KMS-11 (cell line): ENCODE results near the gene RETREG1.

Source experiments
- H2AFZ ChIP-seq: fragments of 200-600 bp; sonication (generic); 2 replicates; pipeline ENCODE4 v1.6.1; 2016; ENCODE audit warnings: antibody characterized with exemption, mixed run types, low read depth
- H3K27ac ChIP-seq: fragments of 200-600 bp; sonication (generic); 2 replicates; pipeline ENCODE4 v1.6.1; 2016; ENCODE audit warnings: mild to moderate bottlenecking, mixed run types
- H3K27me3 ChIP-seq: fragments of 200-600 bp; sonication (generic); 2 replicates; pipeline ENCODE4 v1.6.1; 2017; ENCODE audit warnings: mild to moderate bottlenecking, low read depth, mixed run types, moderate library complexity; ENCODE audit not compliant: insufficient read depth
- H3K36me3 ChIP-seq: fragments of 200-600 bp; sonication (generic); 2 replicates; pipeline ENCODE4 v1.6.1; 2017; ENCODE audit warnings: mild to moderate bottlenecking, mixed run types; ENCODE audit not compliant: insufficient read depth
- H3K4me1 ChIP-seq: fragments of 200-600 bp; sonication (generic); 2 replicates; pipeline ENCODE4 v1.6.1; 2016; ENCODE audit warnings: mild to moderate bottlenecking, low read depth, mixed run types; ENCODE audit not compliant: poor library complexity, severe bottlenecking
- H3K4me2 ChIP-seq: fragments of 200-600 bp; sonication (generic); 2 replicates; pipeline ENCODE4 v1.7.0; 2016; ENCODE audit warnings: mild to moderate bottlenecking, mixed run types
- H3K4me3 ChIP-seq: fragments of 200-600 bp; sonication (generic); IDR thresholded peaks from 2 replicates; pipeline ENCODE4 v1.6.1; 2017; ENCODE audit warnings: low read depth, low read length, mixed read lengths; ENCODE audit not compliant: insufficient read depth
- H3K79me2 ChIP-seq: fragments of 200-600 bp; sonication (generic); 2 replicates; pipeline ENCODE4 v1.6.1; 2016; ENCODE audit warnings: low read depth, mixed run types; ENCODE audit not compliant: insufficient read depth
- H3K9ac ChIP-seq: fragments of 200-600 bp; sonication (generic); 2 replicates; pipeline ENCODE4 v1.6.1; 2016; ENCODE audit warnings: mild to moderate bottlenecking, mixed run types
- H4K20me1 ChIP-seq: fragments of 200-600 bp; sonication (generic); 2 replicates; pipeline ENCODE4 v1.6.1; 2016; ENCODE audit warnings: mild to moderate bottlenecking, mixed run types; ENCODE audit not compliant: insufficient read depth
- TF ChIP-seq, protein P1 (sequence below): fragments of 200-600 bp; sonication (generic); conservative IDR thresholded peaks from 2 replicates; pipeline ENCODE4 v1.6.1; 2017; ENCODE audit warnings: low read depth, mild to moderate bottlenecking, antibody characterized with exemption, low read length, moderate library complexity, mixed read lengths

Gene RETREG1

GRCh38 chr5:16464231-16464630 is 152.6 kb downstream of the RETREG1 start:
- peaks cover 6% of the 10 kb centered on the region; the same call in 1 of the 2 replicates for H4K20me1 ChIP-seq
- H3K4me1 ChIP-seq, result peaks cover 52% of the 10 kb centered on the region
- peaks cover 52% of the 10 kb centered on the region for H3K79me2 ChIP-seq
- no peak overlapping the region for H3K4me3 ChIP-seq
- no peaks in the 10 kb centered on the region for H3K27me3 ChIP-seq
- peak overlapping the region; percentile 87; the same call in 1 of the 2 replicates for H3K9ac ChIP-seq
- TF ChIP-seq, protein P1, sequence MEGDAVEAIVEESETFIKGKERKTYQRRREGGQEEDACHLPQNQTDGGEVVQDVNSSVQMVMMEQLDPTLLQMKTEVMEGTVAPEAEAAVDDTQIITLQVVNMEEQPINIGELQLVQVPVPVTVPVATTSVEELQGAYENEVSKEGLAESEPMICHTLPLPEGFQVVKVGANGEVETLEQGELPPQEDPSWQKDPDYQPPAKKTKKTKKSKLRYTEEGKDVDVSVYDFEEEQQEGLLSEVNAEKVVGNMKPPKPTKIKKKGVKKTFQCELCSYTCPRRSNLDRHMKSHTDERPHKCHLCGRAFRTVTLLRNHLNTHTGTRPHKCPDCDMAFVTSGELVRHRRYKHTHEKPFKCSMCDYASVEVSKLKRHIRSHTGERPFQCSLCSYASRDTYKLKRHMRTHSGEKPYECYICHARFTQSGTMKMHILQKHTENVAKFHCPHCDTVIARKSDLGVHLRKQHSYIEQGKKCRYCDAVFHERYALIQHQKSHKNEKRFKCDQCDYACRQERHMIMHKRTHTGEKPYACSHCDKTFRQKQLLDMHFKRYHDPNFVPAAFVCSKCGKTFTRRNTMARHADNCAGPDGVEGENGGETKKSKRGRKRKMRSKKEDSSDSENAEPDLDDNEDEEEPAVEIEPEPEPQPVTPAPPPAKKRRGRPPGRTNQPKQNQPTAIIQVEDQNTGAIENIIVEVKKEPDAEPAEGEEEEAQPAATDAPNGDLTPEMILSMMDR, result no peak
- peaks cover 10% of the 10 kb centered on the region; the same call in 1 of the 2 replicates for H3K36me3 ChIP-seq
- no peak overlapping the region for H3K27ac ChIP-seq
- H2AFZ ChIP-seq, result no peak overlapping the region
- H3K4me2 ChIP-seq, result peak overlapping the region; percentile 91

GRCh38 chr5:16461782-16462181 is 155.0 kb downstream of the RETREG1 start:
- peaks cover 15% of the 10 kb centered on the region; the same call in 1 of the 2 replicates for H3K36me3 ChIP-seq
- peaks cover 43% of the 10 kb centered on the region for H3K4me1 ChIP-seq
- no peak overlapping the region for H3K4me3 ChIP-seq
- H3K27ac ChIP-seq, result no peak overlapping the region
- peaks cover 6% of the 10 kb centered on the region; the same call in 1 of the 2 replicates for H4K20me1 ChIP-seq
- TF ChIP-seq, protein P1, result no peak
- H3K4me2 ChIP-seq, result no peak overlapping the region
- H3K79me2 ChIP-seq, result peaks cover 52% of the 10 kb centered on the region
- no peak overlapping the region for H3K9ac ChIP-seq
- no peak overlapping the region for H2AFZ ChIP-seq
- no peaks in the 10 kb centered on the region for H3K27me3 ChIP-seq

DNA sequence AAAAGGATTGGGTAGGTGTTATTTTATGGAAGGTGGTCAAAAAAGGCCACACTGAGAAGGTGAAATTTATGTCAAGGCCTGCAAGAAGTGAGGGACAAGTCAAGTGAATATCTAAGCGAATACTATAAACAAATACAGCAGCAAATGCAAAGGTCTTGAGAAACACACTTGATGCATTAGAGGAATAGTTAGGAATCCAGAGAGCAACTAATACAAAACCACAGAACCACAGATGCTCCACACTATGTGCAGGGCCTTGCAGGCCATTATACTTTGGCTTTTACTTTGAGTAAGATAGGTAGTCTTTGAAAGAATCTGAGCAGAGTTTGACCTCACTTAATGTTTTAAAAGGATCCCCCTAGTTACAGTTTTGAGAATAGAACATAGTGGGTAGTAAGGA is 155.8 kb downstream of the RETREG1 start:
- H3K27ac ChIP-seq, result no peak overlapping the region
- H3K4me2 ChIP-seq, result no peak overlapping the region
- TF ChIP-seq, protein P1, result no peak
- no peak overlapping the region for H3K9ac ChIP-seq
- H2AFZ ChIP-seq, result no peak overlapping the region
- H3K36me3 ChIP-seq, result peaks cover 15% of the 10 kb centered on the region; the same call in 1 of the 2 replicates
- H3K4me3 ChIP-seq, result no peak overlapping the region
- peaks cover 41% of the 10 kb centered on the region for H3K4me1 ChIP-seq
- H3K79me2 ChIP-seq, result peaks cover 49% of the 10 kb centered on the region
- H3K27me3 ChIP-seq, result no peaks in the 10 kb centered on the region
- peaks cover 6% of the 10 kb centered on the region; the same call in 1 of the 2 replicates for H4K20me1 ChIP-seq

- H3K27ac ChIP-seq, result no peak overlapping the region
- peaks cover 54% of the 10 kb centered on the region for H3K79me2 ChIP-seq
- no peak overlapping the region for H3K4me3 ChIP-seq
- H3K36me3 ChIP-seq, result peaks cover 20% of the 10 kb centered on the region; the same call in 1 of the 2 replicates
- TF ChIP-seq, protein P1, result no peak
- no peak overlapping the region for H3K9ac ChIP-seq
- no peak overlapping the region for H2AFZ ChIP-seq
- peaks cover 46% of the 10 kb centered on the region for H3K4me1 ChIP-seq
- no peaks in the 10 kb centered on the region for H3K27me3 ChIP-seq
- H4K20me1 ChIP-seq, result peaks cover 9% of the 10 kb centered on the region; the same call in 1 of the 2 replicates
- H3K4me2 ChIP-seq, result no peak overlapping the region
These were observed 157.3 kb downstream of the RETREG1 start for GRCh38 chr5:16459451-16459850.
